SK-N-SH (cell line): ENCODE measurements around the gene TMEM200B. TPM values are rescaled to one million over a fixed set of nuclear protein-coding genes. Genes with fewer than 3 reads are reported as not detected.

Experiments used
- CTCF ChIA-PET: fragments of 300-600, 350-600 bp; formaldehyde crosslinking; extraction: SDS; loops from one replicate; lab custom pipeline; 2021; lab: Yijun Ruan, JAX
- POLR2A ChIA-PET: fragments of 350-600 bp; sonication (Branson Sonifier 250); formaldehyde crosslinking; extraction: SDS; loops from one replicate; lab custom pipeline; 2020; ENCODE audit warnings: antibody characterized with exemption, inconsistent platforms; lab: Yijun Ruan, JAX
- DNase-seq: peaks from one replicate; pipeline ENCODE4 v3.0.0; 2012
- H2AFZ ChIP-seq: fragments of 200-600 bp; sonication (generic); 2 replicates; pipeline ENCODE4 v1.8.1; 2016; ENCODE audit warnings: antibody characterized with exemption, mild to moderate bottlenecking, low read depth
- H3F3A ChIP-seq: fragments of 200-600 bp; sonication (generic); replicated peaks from 2 replicates; pipeline ENCODE3; 2016; ENCODE audit warnings: antibody characterized with exemption, mild to moderate bottlenecking; ENCODE audit not compliant: insufficient read depth
- H3K27ac ChIP-seq, 2 experiments: fragments of 200-500 bp in 1 of 2; fragments of 200-600 bp in 1 of 2; sonication (Bioruptor generic) in 1 of 2; sonication (generic), shearing (Covaris generic) in 1 of 2; 2 replicates each; pipeline versions ENCODE4 v1.5.1 to v1.6.1; 2014 to 2016; ENCODE audit warnings: low read depth in 2 of 2, inconsistent platforms in 1 of 2, low read length in 1 of 2, mild to moderate bottlenecking in 1 of 2, mixed read lengths in 1 of 2
- H3K27me3 ChIP-seq: fragments of 200-600 bp; sonication (generic), shearing (Covaris generic); 2 replicates; pipeline ENCODE4 v1.6.1; 2016; ENCODE audit warnings: mixed run types; ENCODE audit not compliant: insufficient read depth
- H3K36me3 ChIP-seq, 2 experiments: fragments of 200-500 bp in 1 of 2; fragments of 200-600 bp in 1 of 2; sonication (Bioruptor generic) in 1 of 2; sonication (generic) in 1 of 2; replicated peaks in 1 of 2; 2 replicates each; pipeline versions ENCODE3 to v1.5.1; 2014 to 2016; ENCODE audit warnings: low read length in 1 of 2, mild to moderate bottlenecking in 1 of 2; ENCODE audit not compliant: insufficient read depth in 2 of 2, control insufficient read depth in 1 of 2
- H3K4me1 ChIP-seq, 2 experiments: fragments of 200-500 bp in 1 of 2; fragments of 200-600 bp in 1 of 2; sonication (Bioruptor generic) in 1 of 2; sonication (generic), shearing (Covaris generic) in 1 of 2; 2 replicates each; pipeline versions ENCODE4 v1.5.1 to v1.6.1; 2014 to 2016; ENCODE audit warnings: low read depth in 1 of 2, low read length in 1 of 2, mixed run types in 1 of 2; ENCODE audit not compliant: insufficient read depth in 2 of 2, control insufficient read depth in 1 of 2
- H3K4me2 ChIP-seq: fragments of 200-600 bp; sonication (generic), shearing (Covaris generic); 2 replicates; pipeline ENCODE4 v1.6.1; 2017; ENCODE audit warnings: mixed run types
- H3K4me3 ChIP-seq, 2 experiments: fragments of 200-500 bp in 1 of 2; fragments of 200-600 bp in 1 of 2; sonication (Bioruptor generic) in 1 of 2; sonication (generic), shearing (Covaris generic) in 1 of 2; 2 replicates each; pipeline versions ENCODE4 v1.5.1 to v1.8.1; 2014 to 2016; ENCODE audit warnings: low read depth in 2 of 2, inconsistent platforms in 1 of 2, low read length in 1 of 2, mild to moderate bottlenecking in 1 of 2, mixed read lengths in 1 of 2, moderate library complexity in 1 of 2
- H3K79me2 ChIP-seq: fragments of 200-600 bp; sonication (generic); 2 replicates; pipeline ENCODE4 v1.8.1; 2017; ENCODE audit warnings: mild to moderate bottlenecking; ENCODE audit not compliant: insufficient read depth
- H3K9ac ChIP-seq: fragments of 200-600 bp; sonication (generic); 2 replicates; pipeline ENCODE4 v1.6.1; 2017; ENCODE audit warnings: mixed run types
- H3K9me2 ChIP-seq: fragments of 200-600 bp; sonication (generic); 2 replicates; pipeline ENCODE4 v1.6.1; 2017; ENCODE audit warnings: mixed run types
- H3K9me3 ChIP-seq: fragments of 200-600 bp; sonication (generic); 2 replicates; pipeline ENCODE4 v1.6.1; 2017; ENCODE audit warnings: mixed run types, mild to moderate bottlenecking, moderate library complexity
- H4K20me1 ChIP-seq: fragments of 200-600 bp; sonication (generic); 2 replicates; pipeline ENCODE4 v1.6.1; 2017; ENCODE audit warnings: mild to moderate bottlenecking, mixed run types; ENCODE audit not compliant: insufficient read depth
- CHD2 ChIP-seq: fragments of 150-350 bp; IDR thresholded peaks from 2 replicates; pipeline ENCODE4 v1.6.1; 2018; ENCODE audit warnings: low read length; ENCODE audit not compliant: partially characterized antibody
- ELF1 ChIP-seq: IDR thresholded peaks from 2 replicates; pipeline ENCODE4 v1.4.0; 2012
- EZH2phosphoT487 ChIP-seq: fragments of 200-600 bp; sonication (generic); IDR thresholded peaks from 2 replicates; pipeline ENCODE4 v1.6.1; 2017; ENCODE audit warnings: low read depth, mixed run types, mild to moderate bottlenecking, antibody characterized with exemption, moderate library complexity, borderline replicate concordance
- FOSL2 ChIP-seq: IDR thresholded peaks from 2 replicates; pipeline ENCODE4 v1.4.0; 2012; ENCODE audit warnings: low read depth, mild to moderate bottlenecking, moderate library complexity, borderline replicate concordance
- FOXJ3 ChIP-seq: sonication (generic); formaldehyde crosslinking; IDR thresholded peaks from 2 replicates; pipeline ENCODE4 v1.5.1; 2020; ENCODE audit warnings: mild to moderate bottlenecking, missing genetic modification reagents
- GATA2 ChIP-seq: sonication (generic); formaldehyde crosslinking; IDR thresholded peaks from 2 replicates; pipeline ENCODE4 v1.5.0; 2020; ENCODE audit warnings: mild to moderate bottlenecking, missing genetic modification reagents
- JUND ChIP-seq: IDR thresholded peaks from 2 replicates; pipeline ENCODE4 v1.4.0; 2012
- MEF2A ChIP-seq: IDR thresholded peaks from 2 replicates; pipeline ENCODE4 v1.4.0; 2012; ENCODE audit warnings: low read depth, borderline replicate concordance
- MXI1 ChIP-seq: IDR thresholded peaks from 2 replicates; pipeline ENCODE4 v1.6.1; 2012; ENCODE audit warnings: mild to moderate bottlenecking, low read depth, low read length, improper control_type of control experiment
- NFIC ChIP-seq: IDR thresholded peaks from 2 replicates; pipeline ENCODE4 v1.4.0; 2012; ENCODE audit warnings: borderline replicate concordance
- NRF1 ChIP-seq: IDR thresholded peaks from 2 replicates; pipeline ENCODE4 v1.6.1; 2012; ENCODE audit warnings: low read depth, mild to moderate bottlenecking, low read length
- POLR2AphosphoS5 ChIP-seq: IDR thresholded peaks from 2 replicates; pipeline ENCODE4 v1.6.1; 2012; ENCODE audit warnings: low read depth, low read length
- RCOR1 ChIP-seq: fragments of 150-350 bp; IDR thresholded peaks from 2 replicates; pipeline ENCODE4 v1.6.1; 2017; ENCODE audit warnings: antibody characterized with exemption, low read length
- RFX5 ChIP-seq: IDR thresholded peaks from 2 replicates; pipeline ENCODE4 v1.6.1; 2012; ENCODE audit warnings: mild to moderate bottlenecking, improper control_type of control experiment, low read length
- RXRA ChIP-seq: IDR thresholded peaks from 2 replicates; pipeline ENCODE4 v1.4.0; 2012; ENCODE audit warnings: low read depth, mild to moderate bottlenecking, borderline replicate concordance
- TAF1 ChIP-seq: IDR thresholded peaks from 2 replicates; pipeline ENCODE4 v1.6.1; 2012; ENCODE audit warnings: low read depth, mild to moderate bottlenecking, low read length, moderate library complexity, borderline replicate concordance
- TCF12 ChIP-seq: IDR thresholded peaks from 2 replicates; pipeline ENCODE4 v1.4.0; 2012
- WGBS: methylation state at CpG from one replicate; pipeline ENCODE4 v1.1.6; 2017; ENCODE audit warnings: low lambda C conversion rate; 5-methylcytosine and 5-hydroxymethylcytosine counted together
- polyA plus RNA-seq, 3 experiments: library from polyadenylated mRNA; depleted of rRNA; stranded (reverse); fragments of >200 nt; gene quantifications; 2 replicates each; pipeline ENCODE4 v1.2.3, GENCODE V29; 2012
- TF ChIP-seq, protein P1 (sequence below): IDR thresholded peaks from 2 replicates; pipeline ENCODE4 v1.4.0; 2012; ENCODE audit warnings: low read depth, borderline replicate concordance
- TF ChIP-seq, protein P2 (sequence below): fragments of 150-350 bp; IDR thresholded peaks from 2 replicates; pipeline ENCODE4 v1.6.1; 2017; ENCODE audit warnings: antibody characterized with exemption, low read length, low read depth, borderline replicate concordance
- TF ChIP-seq, protein P3 (sequence below): fragments of 200-600 bp; sonication (generic); IDR thresholded peaks from 2 replicates; pipeline ENCODE4 v1.6.1; 2017; ENCODE audit warnings: antibody characterized with exemption, mild to moderate bottlenecking, moderate library complexity

Gene TMEM200B
- polyA plus RNA-seq, 1 of the 3 experiments (the other 2 are of a cell fraction): 1.5 TPM

DNA sequence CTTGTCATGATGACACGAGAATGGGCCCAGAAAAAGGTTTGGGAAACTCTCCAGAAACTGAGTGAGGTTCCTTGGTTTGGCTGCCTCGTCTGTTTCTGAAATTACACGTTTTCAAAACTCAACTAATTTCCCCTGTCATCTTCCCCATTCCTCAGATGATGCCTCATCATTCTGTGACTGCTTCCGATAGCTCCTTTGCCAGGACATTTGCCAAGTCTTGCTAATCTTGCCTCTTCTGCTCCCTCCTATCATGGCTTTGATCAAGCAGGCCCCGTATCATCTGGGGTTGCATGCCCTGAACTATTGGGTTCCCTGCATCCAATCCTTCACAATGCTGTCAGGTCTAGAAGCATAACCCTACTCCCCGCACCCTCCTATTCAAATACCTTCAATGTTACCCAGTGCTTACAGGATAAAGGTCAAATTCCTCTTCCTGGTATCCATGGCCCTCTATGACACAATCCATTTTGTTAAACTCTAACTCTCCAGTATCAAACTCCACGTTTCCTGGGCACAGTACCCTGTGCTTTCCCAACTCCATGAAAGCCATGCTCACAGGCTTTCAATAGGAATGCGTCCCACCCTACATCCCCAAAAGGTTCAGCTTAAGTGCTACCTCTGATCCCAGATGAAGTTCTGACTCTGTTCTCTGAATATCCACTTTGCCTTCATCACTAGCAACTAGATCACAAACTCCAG is 22.2 kb upstream of the TMEM200B start (continued):
- TF ChIP-seq, protein P1, sequence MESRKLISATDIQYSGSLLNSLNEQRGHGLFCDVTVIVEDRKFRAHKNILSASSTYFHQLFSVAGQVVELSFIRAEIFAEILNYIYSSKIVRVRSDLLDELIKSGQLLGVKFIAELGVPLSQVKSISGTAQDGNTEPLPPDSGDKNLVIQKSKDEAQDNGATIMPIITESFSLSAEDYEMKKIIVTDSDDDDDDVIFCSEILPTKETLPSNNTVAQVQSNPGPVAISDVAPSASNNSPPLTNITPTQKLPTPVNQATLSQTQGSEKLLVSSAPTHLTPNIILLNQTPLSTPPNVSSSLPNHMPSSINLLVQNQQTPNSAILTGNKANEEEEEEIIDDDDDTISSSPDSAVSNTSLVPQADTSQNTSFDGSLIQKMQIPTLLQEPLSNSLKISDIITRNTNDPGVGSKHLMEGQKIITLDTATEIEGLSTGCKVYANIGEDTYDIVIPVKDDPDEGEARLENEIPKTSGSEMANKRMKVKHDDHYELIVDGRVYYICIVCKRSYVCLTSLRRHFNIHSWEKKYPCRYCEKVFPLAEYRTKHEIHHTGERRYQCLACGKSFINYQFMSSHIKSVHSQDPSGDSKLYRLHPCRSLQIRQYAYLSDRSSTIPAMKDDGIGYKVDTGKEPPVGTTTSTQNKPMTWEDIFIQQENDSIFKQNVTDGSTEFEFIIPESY: 0 out of 2 replicates have a peak, but pooled peaks have one; percentile 22
- TF ChIP-seq JUND (peak; percentile 79), TAF1 (no peak), NFIC (peak; percentile 93), MXI1 (no peak), EZH2phosphoT487 (no peak), RCOR1 (no peak), MEF2A (peak; percentile 26; the same call in 1 of the 2 replicates), FOSL2 (0 out of 2 replicates have a peak, but pooled peaks have one; percentile 61), RFX5 (no peak), POLR2AphosphoS5 (peak; percentile 67)

DNA sequence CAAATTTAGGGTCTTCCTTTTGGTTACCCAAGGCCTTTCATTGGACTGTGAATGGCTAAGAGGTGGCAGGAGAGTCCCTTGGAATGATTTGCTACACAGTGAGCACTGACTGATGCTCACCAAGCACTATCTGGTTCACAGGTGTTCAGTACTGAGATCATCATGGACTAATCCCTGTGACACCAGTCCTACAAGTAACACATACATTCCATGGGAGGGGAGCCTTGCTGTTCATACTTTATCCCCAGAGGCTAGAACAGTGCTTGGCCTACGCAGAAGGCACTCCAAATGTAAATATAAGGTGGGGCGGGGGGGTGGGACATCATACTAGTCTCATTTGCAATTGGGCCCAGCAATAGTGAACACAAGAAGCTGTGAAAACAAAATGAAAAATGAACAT is 20.5 kb upstream of the TMEM200B start:
- peaks cover 17 to 33% of the 10 kb centered on the region in 2 experiments for H3K36me3 ChIP-seq
- POLR2A ChIA-PET: no interaction called here

DNA sequence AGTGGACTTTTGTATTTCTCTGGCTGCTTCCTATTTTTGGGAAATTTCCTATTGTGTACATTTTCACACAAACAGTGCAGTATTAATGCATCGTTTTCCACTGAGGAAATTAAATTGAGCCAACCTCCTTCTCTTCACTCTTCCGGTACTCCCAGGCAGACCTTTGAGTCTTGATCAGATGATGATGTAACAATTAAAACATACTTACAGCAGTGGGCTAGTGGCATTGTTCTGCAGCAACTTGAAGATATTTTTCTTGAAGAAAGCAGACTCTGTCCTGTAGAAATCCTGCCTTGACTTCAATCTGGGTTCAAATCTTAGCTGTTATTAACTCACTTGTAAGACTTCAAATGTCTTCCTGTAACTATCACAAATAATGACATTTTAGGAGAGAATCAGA is 19.0 kb upstream of the TMEM200B start:
- Histone ChIP-seq H3K79me2 (peaks cover 6% of the 10 kb centered on the region; the same call in 1 of the 2 replicates), H3K9me2 (no peaks in the 10 kb centered on the region), H3K4me3 (no peak overlapping the region), H3K27me3 (no peaks in the 10 kb centered on the region), H3K9ac (no peak overlapping the region), H2AFZ (no peak overlapping the region), H3K9me3 (no peaks in the 10 kb centered on the region), H3K4me1 (peaks cover 4 to 19% of the 10 kb centered on the region in 2 experiments; a peak in 3 of 4 replicates), H3F3A (peaks cover 26% of the 10 kb centered on the region), H3K36me3 (peaks cover 3 to 19% of the 10 kb centered on the region in 2 experiments), H4K20me1 (peaks cover 6% of the 10 kb centered on the region; the same call in 1 of the 2 replicates), H3K4me2 (no peak overlapping the region), H3K27ac (no peak overlapping the region; a peak in 1 of 4 replicates)
- DNase-seq: no peak
- no peak for TF ChIP-seq POLR2AphosphoS5
- TF ChIP-seq MXI1: no peak
- TF ChIP-seq GATA2 (CRISPR knock-in tag): no peak
- TF ChIP-seq, protein P2, sequence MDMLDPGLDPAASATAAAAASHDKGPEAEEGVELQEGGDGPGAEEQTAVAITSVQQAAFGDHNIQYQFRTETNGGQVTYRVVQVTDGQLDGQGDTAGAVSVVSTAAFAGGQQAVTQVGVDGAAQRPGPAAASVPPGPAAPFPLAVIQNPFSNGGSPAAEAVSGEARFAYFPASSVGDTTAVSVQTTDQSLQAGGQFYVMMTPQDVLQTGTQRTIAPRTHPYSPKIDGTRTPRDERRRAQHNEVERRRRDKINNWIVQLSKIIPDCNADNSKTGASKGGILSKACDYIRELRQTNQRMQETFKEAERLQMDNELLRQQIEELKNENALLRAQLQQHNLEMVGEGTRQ: no peak
- no peak for TF ChIP-seq CHD2
- TF ChIP-seq RXRA: no peak
- TF ChIP-seq NRF1: no peak
- TF ChIP-seq, protein P3, sequence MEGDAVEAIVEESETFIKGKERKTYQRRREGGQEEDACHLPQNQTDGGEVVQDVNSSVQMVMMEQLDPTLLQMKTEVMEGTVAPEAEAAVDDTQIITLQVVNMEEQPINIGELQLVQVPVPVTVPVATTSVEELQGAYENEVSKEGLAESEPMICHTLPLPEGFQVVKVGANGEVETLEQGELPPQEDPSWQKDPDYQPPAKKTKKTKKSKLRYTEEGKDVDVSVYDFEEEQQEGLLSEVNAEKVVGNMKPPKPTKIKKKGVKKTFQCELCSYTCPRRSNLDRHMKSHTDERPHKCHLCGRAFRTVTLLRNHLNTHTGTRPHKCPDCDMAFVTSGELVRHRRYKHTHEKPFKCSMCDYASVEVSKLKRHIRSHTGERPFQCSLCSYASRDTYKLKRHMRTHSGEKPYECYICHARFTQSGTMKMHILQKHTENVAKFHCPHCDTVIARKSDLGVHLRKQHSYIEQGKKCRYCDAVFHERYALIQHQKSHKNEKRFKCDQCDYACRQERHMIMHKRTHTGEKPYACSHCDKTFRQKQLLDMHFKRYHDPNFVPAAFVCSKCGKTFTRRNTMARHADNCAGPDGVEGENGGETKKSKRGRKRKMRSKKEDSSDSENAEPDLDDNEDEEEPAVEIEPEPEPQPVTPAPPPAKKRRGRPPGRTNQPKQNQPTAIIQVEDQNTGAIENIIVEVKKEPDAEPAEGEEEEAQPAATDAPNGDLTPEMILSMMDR: no peak
- TF ChIP-seq FOXJ3 (CRISPR knock-in tag): no peak
- TF ChIP-seq EZH2phosphoT487: no peak
- TF ChIP-seq JUND: no peak
- WGBS: 81% methylated on average over 2 of the region's 2 CpGs
- ChIA-PET CTCF (no interaction called here), POLR2A (no interaction called here)

More for the DNA sequence above, 20.5 kb upstream of the TMEM200B start:
- DNase-seq: no peak
- no peaks in the 10 kb centered on the region for H3K9me2 ChIP-seq
- H3K9me3 ChIP-seq: no peaks in the 10 kb centered on the region
- H3K4me2 ChIP-seq: no peak overlapping the region
- H3F3A ChIP-seq: peaks cover 40% of the 10 kb centered on the region
- no peak overlapping the region for H3K27ac ChIP-seq
- TF ChIP-seq TCF12 (no peak), MXI1 (no peak), ELF1 (no peak)
- H2AFZ ChIP-seq: no peak overlapping the region
- no peak overlapping the region for H3K4me3 ChIP-seq
- peaks cover 6% of the 10 kb centered on the region; the same call in 1 of the 2 replicates for H4K20me1 ChIP-seq
- H3K79me2 ChIP-seq: peaks cover 6% of the 10 kb centered on the region; the same call in 1 of the 2 replicates
- no peak overlapping the region for H3K9ac ChIP-seq
- WGBS: 95% methylated on average over 2 of the region's 2 CpGs
- peaks cover 4 to 19% of the 10 kb centered on the region in 2 experiments; a peak in 3 of 4 replicates for H3K4me1 ChIP-seq
- CTCF ChIA-PET: interaction anchor here (1.5 kb wide), 1 partner anchor 15 kb away, joined by 3 read pairs; no protein-coding TSS in a partner anchor
- H3K27me3 ChIP-seq: no peaks in the 10 kb centered on the region
